HEK293 (cell line): Measurements from ENCODE around the gene FSTL5.

Source experiments
- KLF9 ChIP-seq: fragments of 450-650 bp; formaldehyde crosslinking; IDR thresholded peaks from 2 replicates; pipeline ENCODE4 v1.5.1; 2016; ENCODE audit warnings: missing biosample characterization, missing genetic modification characterization, low read depth
- SCRT2 ChIP-seq: fragments of 450-650 bp; formaldehyde crosslinking; IDR thresholded peaks from 2 replicates; pipeline ENCODE4 v1.5.1; 2016; ENCODE audit warnings: missing biosample characterization, missing genetic modification characterization
- YY1 ChIP-seq: fragments of 450-650 bp; formaldehyde crosslinking; IDR thresholded peaks from 2 replicates; pipeline ENCODE4 v1.5.1; 2018; ENCODE audit warnings: missing biosample characterization, missing genetic modification characterization
- ZBTB20 ChIP-seq: fragments of 450-650 bp; formaldehyde crosslinking; IDR thresholded peaks from 2 replicates; pipeline ENCODE4 v1.5.1; 2016; ENCODE audit warnings: missing biosample characterization, missing genetic modification characterization
- ZNF121 ChIP-seq: fragments of 450-650 bp; formaldehyde crosslinking; IDR thresholded peaks from 2 replicates; pipeline ENCODE4 v1.5.1; 2016; ENCODE audit warnings: missing biosample characterization, missing genetic modification characterization
- ZNF324 ChIP-seq: fragments of 450-650 bp; formaldehyde crosslinking; IDR thresholded peaks from 2 replicates; pipeline ENCODE4 v1.5.1; 2016; ENCODE audit warnings: missing biosample characterization, missing genetic modification characterization
- ZNF416 ChIP-seq: fragments of 450-650 bp; formaldehyde crosslinking; IDR thresholded peaks from 2 replicates; pipeline ENCODE4 v1.5.1; 2016; ENCODE audit warnings: missing biosample characterization, missing genetic modification characterization
- ZNF518A ChIP-seq: fragments of 450-650 bp; formaldehyde crosslinking; conservative IDR thresholded peaks from 2 replicates; pipeline ENCODE4 v1.5.1; 2016; ENCODE audit warnings: low read depth, missing biosample characterization, missing genetic modification characterization
- TF ChIP-seq, protein P1 (sequence below): fragments of 450-650 bp; formaldehyde crosslinking; IDR thresholded peaks from 2 replicates; pipeline ENCODE4 v1.5.1; 2016; ENCODE audit warnings: missing biosample characterization, missing genetic modification characterization

DNA sequence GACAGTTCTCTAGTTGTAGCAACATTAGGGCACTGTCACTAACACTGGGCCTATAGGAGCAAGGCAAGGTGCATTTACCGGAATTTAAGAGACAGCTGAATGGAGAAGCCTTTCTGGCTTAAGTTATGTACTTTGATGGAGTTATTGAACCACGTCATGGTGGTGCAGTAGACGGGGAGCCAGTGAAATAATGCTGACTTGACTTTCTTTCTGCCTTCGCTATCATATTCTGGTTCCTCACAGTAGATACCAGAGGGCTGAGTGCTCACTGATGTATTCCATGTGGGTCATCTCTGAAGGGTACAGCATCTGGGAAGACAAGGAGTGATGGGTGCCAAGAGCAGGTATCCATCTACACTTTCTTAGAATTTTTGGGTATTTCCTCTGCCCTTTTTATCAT is 802.8 kb downstream of the FSTL5 start:
- no peak for TF ChIP-seq SCRT2
- TF ChIP-seq, protein P1, sequence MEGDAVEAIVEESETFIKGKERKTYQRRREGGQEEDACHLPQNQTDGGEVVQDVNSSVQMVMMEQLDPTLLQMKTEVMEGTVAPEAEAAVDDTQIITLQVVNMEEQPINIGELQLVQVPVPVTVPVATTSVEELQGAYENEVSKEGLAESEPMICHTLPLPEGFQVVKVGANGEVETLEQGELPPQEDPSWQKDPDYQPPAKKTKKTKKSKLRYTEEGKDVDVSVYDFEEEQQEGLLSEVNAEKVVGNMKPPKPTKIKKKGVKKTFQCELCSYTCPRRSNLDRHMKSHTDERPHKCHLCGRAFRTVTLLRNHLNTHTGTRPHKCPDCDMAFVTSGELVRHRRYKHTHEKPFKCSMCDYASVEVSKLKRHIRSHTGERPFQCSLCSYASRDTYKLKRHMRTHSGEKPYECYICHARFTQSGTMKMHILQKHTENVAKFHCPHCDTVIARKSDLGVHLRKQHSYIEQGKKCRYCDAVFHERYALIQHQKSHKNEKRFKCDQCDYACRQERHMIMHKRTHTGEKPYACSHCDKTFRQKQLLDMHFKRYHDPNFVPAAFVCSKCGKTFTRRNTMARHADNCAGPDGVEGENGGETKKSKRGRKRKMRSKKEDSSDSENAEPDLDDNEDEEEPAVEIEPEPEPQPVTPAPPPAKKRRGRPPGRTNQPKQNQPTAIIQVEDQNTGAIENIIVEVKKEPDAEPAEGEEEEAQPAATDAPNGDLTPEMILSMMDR (tag by site-specific recombination) = no peak
- no peak for TF ChIP-seq ZNF416
- TF ChIP-seq ZNF121 (tag by site-specific recombination) = no peak
- no peak for TF ChIP-seq ZNF518A
- no peak for TF ChIP-seq ZNF324
- TF ChIP-seq ZBTB20 = no peak
- TF ChIP-seq KLF9 (tag by site-specific recombination) = no peak
- TF ChIP-seq YY1 (tag by site-specific recombination) = no peak
